Measurements from ENCODE around the gene TRIM40.

GRCh38 chr6:30102970-30103871, 32.7 kb upstream of the TRIM40 start:
- peak; percentile 86 to 99 (median 93) for TF ChIP-seq CTCF (IDR thresholded peaks at IDR 0.05)
- peak; percentile 28 for TF ChIP-seq POLR2A (IDR thresholded peaks at IDR 0.05)
